Calu3 (cell line): ENCODE measurements around the gene C3orf18. TPM values are rescaled to one million over a fixed set of nuclear protein-coding genes. Genes with fewer than 3 reads are reported as not detected.

Experiments
- BruUV-seq: library from RNA; stranded (reverse); fragments of 400-500 nt; replicated peaks from 2 replicates; lab custom pipeline; 2021; lab: Mats Ljungman, UMichigan
- CTCF ChIA-PET: fragments of 300-600 bp; sonication (Branson Sonifier 250); formaldehyde crosslinking; loops from one replicate; lab custom pipeline; 2022; ENCODE audit warnings: antibody characterized with exemption; lab: Charles Lee
- DNase-seq: peaks from one replicate; pipeline ENCODE4 v3.0.0; 2022
- H3K27ac Mint-ChIP-seq: one replicate; pipeline ENCODE4 v1.8.0; 2022; ENCODE audit warnings: mixed read lengths; ENCODE audit not compliant: unreplicated experiment
- H3K27me3 Mint-ChIP-seq: one replicate; pipeline ENCODE4 v1.8.0; 2022; ENCODE audit warnings: mixed read lengths; ENCODE audit not compliant: unreplicated experiment
- H3K36me3 Mint-ChIP-seq: one replicate; pipeline ENCODE4 v1.8.0; 2022; ENCODE audit warnings: mild to moderate bottlenecking, moderate library complexity, mixed read lengths; ENCODE audit not compliant: insufficient read depth, unreplicated experiment
- H3K4me1 Mint-ChIP-seq: one replicate; pipeline ENCODE4 v1.8.0; 2022; ENCODE audit warnings: mild to moderate bottlenecking, low read depth, mixed read lengths; ENCODE audit not compliant: unreplicated experiment
- H3K4me3 Mint-ChIP-seq: one replicate; pipeline ENCODE4 v1.8.0; 2022; ENCODE audit warnings: mild to moderate bottlenecking, low read depth, moderate library complexity, mixed read lengths; ENCODE audit not compliant: unreplicated experiment
- H3K9me3 Mint-ChIP-seq: one replicate; pipeline ENCODE4 v1.8.0; 2022; ENCODE audit warnings: low read depth, mixed read lengths; ENCODE audit not compliant: unreplicated experiment
- intact Hi-C: fragments of 100-400 bp; cut with micrococcal nuclease; formaldehyde crosslinking; loops from one replicate; pipeline ENCODE4 v1.10.0; 2022; ENCODE audit not compliant: unreplicated experiment
- total RNA-seq: library from RNA; stranded (reverse); gene quantifications from 2 replicates; pipeline ENCODE4 v1.2.3, GENCODE V29; 2022
- TF ChIP-seq, protein P1 (sequence below): fragments of 200-600 bp; IDR thresholded peaks from one replicate; pipeline ENCODE4 v1.8.0; 2022; ENCODE audit warnings: antibody characterized with exemption; ENCODE audit not compliant: unreplicated experiment

The C3orf18 gene
- total RNA-seq, 1 experiment from 2014 or later = 2.7 TPM

DNA sequence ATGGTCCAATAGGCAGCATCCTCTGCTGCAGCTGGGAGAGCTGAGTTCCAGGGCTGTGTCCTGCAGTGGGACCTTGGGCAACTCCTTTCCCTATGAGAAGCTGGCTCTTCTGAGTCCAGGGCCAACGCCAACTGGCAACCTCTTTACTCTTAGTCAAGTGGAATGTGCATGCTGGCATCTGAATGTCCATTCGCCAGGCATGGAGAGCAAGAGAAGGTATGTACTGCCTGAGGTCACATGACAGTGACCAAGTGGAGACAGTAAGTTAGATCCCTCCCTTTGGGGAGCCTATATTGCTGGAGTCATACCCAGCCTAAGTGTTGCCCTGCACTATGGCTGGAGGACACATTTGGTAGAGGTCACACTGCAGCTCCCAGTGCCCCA is 13.9 kb upstream of the C3orf18 start:
- Mint-ChIP-seq H3K27me3 (no peaks in the 10 kb centered on the region), H3K9me3 (no peaks in the 10 kb centered on the region), H3K4me3 (no peak overlapping the region), H3K27ac (no peak overlapping the region), H3K4me1 (no peaks in the 10 kb centered on the region), H3K36me3 (no peaks in the 10 kb centered on the region)
- intact Hi-C loops = no loop called here
- TF ChIP-seq, protein P1, sequence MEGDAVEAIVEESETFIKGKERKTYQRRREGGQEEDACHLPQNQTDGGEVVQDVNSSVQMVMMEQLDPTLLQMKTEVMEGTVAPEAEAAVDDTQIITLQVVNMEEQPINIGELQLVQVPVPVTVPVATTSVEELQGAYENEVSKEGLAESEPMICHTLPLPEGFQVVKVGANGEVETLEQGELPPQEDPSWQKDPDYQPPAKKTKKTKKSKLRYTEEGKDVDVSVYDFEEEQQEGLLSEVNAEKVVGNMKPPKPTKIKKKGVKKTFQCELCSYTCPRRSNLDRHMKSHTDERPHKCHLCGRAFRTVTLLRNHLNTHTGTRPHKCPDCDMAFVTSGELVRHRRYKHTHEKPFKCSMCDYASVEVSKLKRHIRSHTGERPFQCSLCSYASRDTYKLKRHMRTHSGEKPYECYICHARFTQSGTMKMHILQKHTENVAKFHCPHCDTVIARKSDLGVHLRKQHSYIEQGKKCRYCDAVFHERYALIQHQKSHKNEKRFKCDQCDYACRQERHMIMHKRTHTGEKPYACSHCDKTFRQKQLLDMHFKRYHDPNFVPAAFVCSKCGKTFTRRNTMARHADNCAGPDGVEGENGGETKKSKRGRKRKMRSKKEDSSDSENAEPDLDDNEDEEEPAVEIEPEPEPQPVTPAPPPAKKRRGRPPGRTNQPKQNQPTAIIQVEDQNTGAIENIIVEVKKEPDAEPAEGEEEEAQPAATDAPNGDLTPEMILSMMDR = no peak
- no TSS peak for BruUV-seq
- DNase-seq = no peak
- CTCF ChIA-PET = no interaction called here

DNA sequence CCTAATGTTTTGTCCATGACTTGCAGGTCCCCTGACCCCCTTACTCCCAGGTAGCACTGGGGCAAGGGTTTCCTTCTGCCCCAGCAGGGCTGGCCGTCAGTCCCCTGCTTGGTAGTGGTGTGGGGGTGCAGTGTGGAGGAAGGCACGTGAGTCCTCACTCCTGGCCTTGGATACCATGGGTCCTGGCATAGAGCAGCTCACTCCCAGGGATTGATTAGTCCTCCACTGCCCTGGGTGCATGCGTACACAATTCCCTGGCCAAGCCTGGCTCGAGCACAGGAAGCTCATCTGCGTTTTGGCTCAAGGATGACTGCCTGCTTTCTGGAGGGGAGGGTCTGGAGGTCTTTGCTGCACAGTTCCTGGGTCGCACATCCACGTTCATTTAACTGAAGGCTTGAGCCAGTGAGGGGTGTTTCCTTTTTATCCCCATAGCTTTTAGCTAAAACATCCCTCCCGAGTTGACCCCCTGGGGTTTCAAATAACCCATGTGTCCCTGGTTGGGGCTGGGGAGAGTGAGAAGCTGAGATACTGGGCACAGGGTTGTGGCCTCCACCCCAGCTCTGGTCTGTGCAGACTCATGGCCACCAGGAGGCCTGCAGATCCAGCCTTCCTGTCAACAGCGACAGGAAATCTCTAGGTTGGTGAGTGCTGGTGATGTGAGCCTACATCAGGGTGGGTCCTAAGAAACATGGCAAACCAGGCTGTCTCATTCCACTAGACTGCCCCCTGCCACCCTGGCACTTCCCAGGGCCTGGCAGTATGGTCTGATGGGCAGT is 13.3 kb upstream of the C3orf18 start:
- H3K4me1 Mint-ChIP-seq = no peaks in the 10 kb centered on the region
- BruUV-seq = no TSS peak
- intact Hi-C loops = no loop called here
- no peaks in the 10 kb centered on the region for H3K36me3 Mint-ChIP-seq
- TF ChIP-seq, protein P1 = no peak
- H3K9me3 Mint-ChIP-seq = no peaks in the 10 kb centered on the region
- H3K27ac Mint-ChIP-seq = no peak overlapping the region
- CTCF ChIA-PET = no interaction called here
- no peaks in the 10 kb centered on the region for H3K27me3 Mint-ChIP-seq
- no peak overlapping the region for H3K4me3 Mint-ChIP-seq
- DNase-seq = no peak

DNA sequence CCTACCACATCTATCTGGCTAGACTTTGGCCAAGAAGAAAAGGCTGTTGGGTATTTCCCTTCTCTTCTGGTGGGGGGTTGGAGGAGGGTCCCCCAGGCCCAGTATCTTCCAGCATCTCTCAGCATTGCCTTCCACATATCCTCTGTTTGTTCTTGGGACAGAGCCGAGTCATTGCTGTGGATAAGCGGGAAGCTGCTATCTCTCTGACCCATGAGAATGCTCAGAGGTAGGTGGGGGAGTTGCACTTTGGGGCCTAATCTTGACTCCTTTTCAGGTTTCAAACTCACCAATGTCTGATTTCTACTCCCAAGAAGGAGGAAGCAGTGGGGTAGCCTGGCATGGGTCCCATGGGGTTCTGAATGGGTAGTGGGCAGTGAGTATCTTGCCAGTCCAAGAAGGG is 9.8 kb upstream of the C3orf18 start:
- no peaks in the 10 kb centered on the region for H3K9me3 Mint-ChIP-seq
- no peak overlapping the region for H3K4me3 Mint-ChIP-seq
- no TSS peak for BruUV-seq
- no peak overlapping the region for H3K27ac Mint-ChIP-seq
- intact Hi-C loops = no loop called here
- CTCF ChIA-PET = no interaction called here
- no peaks in the 10 kb centered on the region for H3K4me1 Mint-ChIP-seq
- H3K27me3 Mint-ChIP-seq = no peaks in the 10 kb centered on the region
- no peak for DNase-seq
- no peaks in the 10 kb centered on the region for H3K36me3 Mint-ChIP-seq
- TF ChIP-seq, protein P1 = no peak

DNA sequence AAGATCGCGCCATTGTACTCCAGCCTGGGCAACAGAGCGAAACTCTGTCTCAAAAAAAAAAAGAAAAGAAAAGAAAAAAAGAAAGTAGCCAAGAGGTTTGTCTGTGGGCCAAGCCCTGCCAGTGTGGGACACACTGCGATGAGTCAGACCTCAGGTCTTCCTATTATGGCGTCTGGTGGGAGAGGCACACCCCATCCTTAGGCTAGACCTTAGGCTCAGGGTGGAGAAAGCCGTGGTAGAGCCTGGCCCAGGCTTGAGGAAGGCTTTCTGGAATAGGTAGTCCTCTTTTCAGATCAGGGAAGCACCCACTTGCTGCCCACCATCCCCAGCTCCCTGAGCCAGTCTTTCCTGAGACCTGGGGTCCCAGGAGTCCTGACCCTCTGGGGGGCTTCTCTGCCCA is 7.8 kb upstream of the C3orf18 start:
- no TSS peak for BruUV-seq
- TF ChIP-seq, protein P1 = no peak
- Mint-ChIP-seq H3K27me3 (no peaks in the 10 kb centered on the region), H3K4me1 (peaks cover 8% of the 10 kb centered on the region), H3K9me3 (no peaks in the 10 kb centered on the region), H3K36me3 (peaks cover 5% of the 10 kb centered on the region), H3K27ac (no peak overlapping the region), H3K4me3 (no peak overlapping the region)
- no peak for DNase-seq
- CTCF ChIA-PET = interaction anchor here (0.6 kb wide), 1 partner anchor 393 kb away, joined by 5 read pairs; no protein-coding TSS in a partner anchor
- intact Hi-C loops = no loop called here
